CD4-positive, alpha-beta T cell treated with Interleukin-1 beta for 1 hour (primary cell): ENCODE data around the gene C3orf20.

ENCODE experiments used
- DNase-seq, 2 donors: peaks; one replicate each; pipeline ENCODE4 v3.0.0-alpha.2; 2020 to 2022

Gene C3orf20

DNA sequence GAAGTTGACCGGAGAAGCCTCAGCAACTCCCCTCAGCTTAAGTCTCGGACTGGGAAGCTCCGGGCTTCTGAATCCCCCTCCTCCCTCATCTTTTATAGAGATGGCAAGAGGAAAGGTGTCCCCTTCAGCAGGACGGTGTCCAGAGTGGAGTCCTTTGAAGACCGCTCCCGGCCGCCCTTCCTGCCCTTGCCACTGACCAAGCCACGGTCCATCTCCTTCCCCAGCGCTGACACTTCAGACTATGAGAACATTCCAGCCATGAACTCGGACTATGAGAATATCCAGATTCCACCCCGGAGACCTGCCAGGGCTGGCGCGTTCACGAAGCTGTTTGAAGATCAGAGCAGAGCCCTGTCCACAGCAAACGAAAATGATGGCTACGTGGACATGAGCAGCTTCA lies 146.2 kb downstream of the C3orf20 start:
- no peak for DNase-seq

DNA sequence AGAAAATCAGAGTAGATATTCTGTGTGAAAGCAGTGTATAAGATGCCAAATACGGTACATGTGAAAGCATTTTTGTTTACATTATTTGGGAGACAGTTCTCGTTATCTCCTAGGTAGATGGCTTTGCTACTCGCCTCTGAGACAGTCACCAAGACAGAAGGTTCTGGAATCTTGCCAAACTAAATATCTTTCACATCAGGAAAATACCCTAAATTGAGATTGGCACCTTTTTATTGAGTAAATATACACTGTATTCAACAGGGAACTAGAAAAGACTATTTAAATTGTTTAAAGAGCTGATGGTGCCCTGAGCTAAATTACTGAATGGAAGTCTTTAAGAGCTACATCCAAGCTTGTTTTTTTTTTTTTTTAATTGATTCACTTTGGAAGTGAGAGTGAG lies 147.2 kb downstream of the C3orf20 start:
- no peak for DNase-seq
